ENCODE data around the gene AFDN.

DNA sequence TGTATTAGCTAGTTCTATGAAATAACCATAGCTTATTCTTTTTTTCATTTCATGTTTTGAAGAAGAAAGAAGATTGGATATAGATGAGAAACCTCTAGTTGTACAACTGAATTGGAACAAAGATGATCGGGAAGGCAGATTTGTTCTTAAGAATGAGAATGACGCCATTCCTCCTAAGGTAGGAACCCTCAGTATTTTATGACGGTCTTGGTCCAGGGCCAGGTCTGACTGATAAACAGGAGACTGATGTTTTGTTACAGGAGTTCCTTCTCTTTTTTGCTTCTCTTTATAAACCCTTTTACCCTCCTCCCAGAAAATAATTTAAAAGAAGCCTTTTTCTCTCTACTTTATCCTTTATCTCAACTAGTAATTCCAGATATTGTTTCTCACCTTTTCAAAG is 43.6 kb downstream of the AFDN start:
- no peak for TF ChIP-seq CTCF (IDR thresholded peaks at IDR 0.05)
- TF ChIP-seq EP300 (IDR thresholded peaks at IDR 0.05), result no peak
- no peak for TF ChIP-seq POLR2A (IDR thresholded peaks at IDR 0.05)
